OCI-LY1 (cell line): Measurements from ENCODE around the gene LHFPL2.

ENCODE experiments used
- H2AFZ ChIP-seq: fragments of 200-600 bp; sonication (generic), shearing (Covaris generic); 2 replicates; pipeline ENCODE4 v1.6.0; 2014; ENCODE audit warnings: antibody characterized with exemption, mild to moderate bottlenecking, low read length
- H3F3A ChIP-seq: fragments of 200-600 bp; sonication (generic), shearing (Covaris generic); 2 replicates; pipeline ENCODE4 v1.6.0; 2014; ENCODE audit warnings: mild to moderate bottlenecking, antibody characterized with exemption, low read length, moderate library complexity; ENCODE audit not compliant: insufficient read depth
- H3K27ac ChIP-seq: fragments of 200-600 bp; sonication (generic); 2 replicates; pipeline ENCODE4 v1.5.1; 2014; ENCODE audit warnings: low read length, mixed run types, mild to moderate bottlenecking, low read depth; ENCODE audit not compliant: poor library complexity, severe bottlenecking
- H3K27me3 ChIP-seq: fragments of 200-600 bp; sonication (generic); 2 replicates; pipeline ENCODE4 v1.6.0; 2014; ENCODE audit warnings: antibody characterized with exemption, mild to moderate bottlenecking, low read length, moderate library complexity; ENCODE audit not compliant: insufficient read depth
- H3K36me3 ChIP-seq: fragments of 200-600 bp; sonication (generic); 2 replicates; pipeline ENCODE4 v1.6.1; 2014; ENCODE audit warnings: mild to moderate bottlenecking, antibody characterized with exemption, low read length, moderate library complexity, mixed read lengths; ENCODE audit not compliant: insufficient read depth
- H3K4me1 ChIP-seq: fragments of 200-600 bp; sonication (generic); 2 replicates; pipeline ENCODE4 v1.5.1; 2014; ENCODE audit warnings: mild to moderate bottlenecking, low read length, moderate library complexity; ENCODE audit not compliant: insufficient read depth, severe bottlenecking
- H3K4me2 ChIP-seq: fragments of 200-600 bp; sonication (generic), shearing (Covaris generic); 2 replicates; pipeline ENCODE4 v1.6.1; 2014; ENCODE audit warnings: low read length
- H3K4me3 ChIP-seq: fragments of 200-600 bp; sonication (generic); 2 replicates; pipeline ENCODE4 v1.5.1; 2014; ENCODE audit warnings: low read length, low read depth, mild to moderate bottlenecking, mixed read lengths; ENCODE audit not compliant: poor library complexity, severe bottlenecking
- H3K79me2 ChIP-seq: fragments of 200-600 bp; shearing (Covaris generic); 2 replicates; pipeline ENCODE4 v1.6.1; 2016; ENCODE audit warnings: mixed run types, low read length, mixed read lengths; ENCODE audit not compliant: insufficient read depth
- H3K9ac ChIP-seq: fragments of 200-600 bp; sonication (generic), shearing (Covaris generic); 2 replicates; pipeline ENCODE4 v1.6.1; 2014; ENCODE audit warnings: mild to moderate bottlenecking, low read length, mixed read lengths
- H3K9me2 ChIP-seq: fragments of 200-600 bp; sonication (generic), shearing (Covaris generic); 2 replicates; pipeline ENCODE4 v1.6.1; 2014; ENCODE audit warnings: low read depth, mild to moderate bottlenecking, low read length, mixed read lengths
- H3K9me3 ChIP-seq: fragments of 200-600 bp; shearing (Covaris generic); 2 replicates; pipeline ENCODE4 v1.6.1; 2014; ENCODE audit warnings: low read length, mixed read lengths
- H4K20me1 ChIP-seq: fragments of 200-600 bp; sonication (generic), shearing (Covaris generic); 2 replicates; pipeline ENCODE4 v1.6.0; 2016; ENCODE audit warnings: mild to moderate bottlenecking, low read length; ENCODE audit not compliant: insufficient read depth
- EZH2 ChIP-seq: fragments of 200-600 bp; sonication (generic), shearing (Covaris generic); IDR thresholded peaks from 2 replicates; pipeline ENCODE4 v1.8.0; 2017; ENCODE audit warnings: borderline replicate concordance, mixed run types, mild to moderate bottlenecking, antibody characterized with exemption, low read length, moderate library complexity, mixed read lengths
- TF ChIP-seq, protein P1 (sequence below): fragments of 200-600 bp; sonication (generic), shearing (Covaris generic); IDR thresholded peaks from 2 replicates; pipeline ENCODE4 v1.5.1; 2017; ENCODE audit warnings: mild to moderate bottlenecking, antibody characterized with exemption, low read length, moderate library complexity, mixed read lengths

The LHFPL2 gene

DNA sequence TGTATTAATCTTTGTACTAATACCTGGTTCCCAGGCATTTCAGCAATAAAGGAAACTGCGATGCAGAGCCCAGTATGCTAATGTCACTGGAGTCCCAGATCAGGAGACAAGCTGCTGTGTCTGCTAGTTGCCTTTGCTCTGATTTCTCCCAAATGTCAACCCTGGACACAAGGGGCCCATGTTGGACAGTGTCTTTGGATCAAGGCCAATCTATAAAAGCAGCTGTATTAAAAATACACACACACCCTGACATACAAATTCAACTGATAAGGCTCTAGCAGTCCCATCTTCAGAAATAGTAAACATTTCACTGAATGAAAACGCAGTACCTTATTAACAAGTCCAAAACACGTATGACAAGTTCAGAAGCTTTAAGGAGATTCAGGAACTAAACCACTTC is 18.9 kb downstream of the LHFPL2 start:
- Histone ChIP-seq H3K4me3 (no peak overlapping the region), H3K9me2 (no peaks in the 10 kb centered on the region), H3K27me3 (no peaks in the 10 kb centered on the region), H3K4me1 (peaks cover 14% of the 10 kb centered on the region), H4K20me1 (no peaks in the 10 kb centered on the region), H3K4me2 (no peak overlapping the region), H3K9ac (no peak overlapping the region), H2AFZ (no peak overlapping the region), H3K9me3 (no peaks in the 10 kb centered on the region), H3K36me3 (peaks cover 91% of the 10 kb centered on the region), H3K27ac (no peak overlapping the region), H3F3A (no peaks in the 10 kb centered on the region), H3K79me2 (peaks cover 4% of the 10 kb centered on the region; the same call in 1 of the 2 replicates)
- no peak for TF ChIP-seq EZH2
- TF ChIP-seq, protein P1, sequence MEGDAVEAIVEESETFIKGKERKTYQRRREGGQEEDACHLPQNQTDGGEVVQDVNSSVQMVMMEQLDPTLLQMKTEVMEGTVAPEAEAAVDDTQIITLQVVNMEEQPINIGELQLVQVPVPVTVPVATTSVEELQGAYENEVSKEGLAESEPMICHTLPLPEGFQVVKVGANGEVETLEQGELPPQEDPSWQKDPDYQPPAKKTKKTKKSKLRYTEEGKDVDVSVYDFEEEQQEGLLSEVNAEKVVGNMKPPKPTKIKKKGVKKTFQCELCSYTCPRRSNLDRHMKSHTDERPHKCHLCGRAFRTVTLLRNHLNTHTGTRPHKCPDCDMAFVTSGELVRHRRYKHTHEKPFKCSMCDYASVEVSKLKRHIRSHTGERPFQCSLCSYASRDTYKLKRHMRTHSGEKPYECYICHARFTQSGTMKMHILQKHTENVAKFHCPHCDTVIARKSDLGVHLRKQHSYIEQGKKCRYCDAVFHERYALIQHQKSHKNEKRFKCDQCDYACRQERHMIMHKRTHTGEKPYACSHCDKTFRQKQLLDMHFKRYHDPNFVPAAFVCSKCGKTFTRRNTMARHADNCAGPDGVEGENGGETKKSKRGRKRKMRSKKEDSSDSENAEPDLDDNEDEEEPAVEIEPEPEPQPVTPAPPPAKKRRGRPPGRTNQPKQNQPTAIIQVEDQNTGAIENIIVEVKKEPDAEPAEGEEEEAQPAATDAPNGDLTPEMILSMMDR = no peak

DNA sequence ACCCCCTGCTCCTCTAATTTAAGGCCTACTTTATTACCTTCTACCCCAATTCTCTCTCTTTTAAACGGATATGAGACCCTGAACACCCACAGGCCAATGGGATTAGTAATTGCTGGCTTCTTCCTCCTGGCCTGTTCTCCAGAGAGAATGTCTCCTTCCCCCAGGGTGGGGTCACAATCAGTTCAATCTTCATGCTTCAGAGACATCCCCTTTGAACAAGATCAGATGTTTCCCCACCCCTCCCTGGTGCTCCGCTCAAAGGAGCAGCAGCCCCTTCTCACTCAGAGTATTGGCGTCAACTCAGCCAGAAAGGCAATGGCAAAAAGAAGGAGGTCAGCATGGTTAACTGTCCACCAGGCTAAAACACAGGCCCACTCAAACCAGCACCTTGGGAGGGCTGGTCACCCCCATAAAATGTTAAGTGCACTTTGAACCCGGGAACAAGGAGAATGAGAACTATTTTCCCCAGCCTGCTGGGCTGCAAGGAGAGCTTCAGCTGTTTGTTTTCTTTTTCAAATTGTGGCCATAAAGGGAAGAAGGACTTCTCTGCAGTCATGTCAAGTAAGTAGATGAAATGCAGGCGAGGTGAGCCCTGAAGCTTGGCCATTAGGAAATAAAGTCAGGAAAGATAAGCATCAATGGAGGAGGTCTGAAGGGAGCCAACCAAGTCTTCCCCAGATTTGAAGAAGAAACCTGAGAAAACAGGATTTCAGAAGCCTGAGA is 20.1 kb downstream of the LHFPL2 start:
- Histone ChIP-seq H3K36me3 (peaks cover 95% of the 10 kb centered on the region), H3K9me2 (no peaks in the 10 kb centered on the region), H3K9ac (no peak overlapping the region), H3K4me2 (no peak overlapping the region), H4K20me1 (no peaks in the 10 kb centered on the region), H3K27ac (no peak overlapping the region), H3K79me2 (no peaks in the 10 kb centered on the region; the same call in 1 of the 2 replicates), H3K4me3 (no peak overlapping the region), H3K27me3 (no peaks in the 10 kb centered on the region), H3K4me1 (peaks cover 3% of the 10 kb centered on the region), H3F3A (no peaks in the 10 kb centered on the region), H3K9me3 (no peaks in the 10 kb centered on the region), H2AFZ (no peak overlapping the region)
- TF ChIP-seq EZH2 = no peak
- TF ChIP-seq, protein P1 = no peak

GRCh38 chr5:78627766-78628165 is 20.8 kb downstream of the LHFPL2 start:
- no peaks in the 10 kb centered on the region for H3F3A ChIP-seq
- TF ChIP-seq, protein P1 = no peak
- no peak for TF ChIP-seq EZH2
- no peak overlapping the region for H3K4me3 ChIP-seq
- H3K4me2 ChIP-seq = no peak overlapping the region
- H3K9me3 ChIP-seq = no peaks in the 10 kb centered on the region
- no peak overlapping the region for H3K9ac ChIP-seq
- no peaks in the 10 kb centered on the region for H3K9me2 ChIP-seq
- no peaks in the 10 kb centered on the region for H3K4me1 ChIP-seq
- no peak overlapping the region for H2AFZ ChIP-seq
- H3K27me3 ChIP-seq = no peaks in the 10 kb centered on the region
- no peak overlapping the region for H3K27ac ChIP-seq
- peaks cover 95% of the 10 kb centered on the region for H3K36me3 ChIP-seq
- H3K79me2 ChIP-seq = no peaks in the 10 kb centered on the region; the same call in 1 of the 2 replicates
- no peaks in the 10 kb centered on the region for H4K20me1 ChIP-seq
